ENCODE results near the gene SRSF6.

- no peak for TF ChIP-seq POLR2AphosphoS5 (IDR thresholded peaks at IDR 0.05; ENCODE audit: low read length)
- TF ChIP-seq SREBF1 (IDR thresholded peaks at IDR 0.05; ENCODE audit: low read length) = no peak
- no peak; the same call in 1 of the 2 replicates for TF ChIP-seq CHD2 (IDR thresholded peaks at IDR 0.05; ENCODE audit: borderline replicate concordance, low read depth, low read length)
- TF ChIP-seq ZBED1 (IDR thresholded peaks at IDR 0.05; ENCODE audit: borderline replicate concordance) = no peak
- TF ChIP-seq DPF2 (IDR thresholded peaks at IDR 0.05) = no peak
- TF ChIP-seq ZNF217 (IDR thresholded peaks at IDR 0.05) = no peak
- TF ChIP-seq CTCF (IDR thresholded peaks at IDR 0.05 in 2 of 3, conservative IDR thresholded peaks at IDR 0.05 in 1 of 3; ENCODE audit: control insufficient read depth in 2 of 3, extremely low read depth in 1 of 3, insufficient read depth in 1 of 3, low read depth in 3 of 3, low read length in 3 of 3) = no peak
- TF ChIP-seq USF1 (IDR thresholded peaks at IDR 0.05; ENCODE audit: borderline replicate concordance, extremely low read length, insufficient read depth, low read depth, low read length) = no peak
- TF ChIP-seq SRF (IDR thresholded peaks at IDR 0.05; ENCODE audit: low read depth in 2 of 2, low read length in 2 of 2) = no peak
- TF ChIP-seq TAF1 (IDR thresholded peaks at IDR 0.05; ENCODE audit: borderline replicate concordance, low read depth, low read length) = no peak
- TF ChIP-seq EP300 (IDR thresholded peaks at IDR 0.05; ENCODE audit: borderline replicate concordance in 1 of 2, control insufficient read depth in 1 of 2, low read depth in 2 of 2, low read length in 2 of 2) = no peak
- TF ChIP-seq SKIL (IDR thresholded peaks at IDR 0.05; ENCODE audit: low read depth, poor library complexity, severe bottlenecking) = no peak
These were observed 777 bp downstream of the SRSF6 start for GRCh38 chr20:43458422-43458924.
